Sigmoid colon (tissue), 7 donors: ENCODE measurements around the gene TNS1. TPM values are rescaled to one million over a fixed set of nuclear protein-coding genes. Genes with fewer than 3 reads are reported as not detected.

Source experiments
- DNase-seq: peaks from one replicate; pipeline ENCODE4 v3.0.0-alpha.2; 2019
- H3K27ac ChIP-seq, 4 donors: fragments of 200-600 bp; sonication (generic); one replicate each; pipeline ENCODE4 v1.5.1; 2016 to 2019; ENCODE audit warnings: mild to moderate bottlenecking in 1 of 4
- H3K27me3 ChIP-seq, 3 donors: fragments of 200-600 bp; sonication (generic); one replicate each; pipeline ENCODE4 v1.5.1; 2019; ENCODE audit warnings: mild to moderate bottlenecking in 1 of 3
- H3K36me3 ChIP-seq, 4 donors: fragments of 200-600 bp; sonication (generic); one replicate each; pipeline ENCODE4 v1.5.1; 2016 to 2019
- H3K4me1 ChIP-seq, 4 donors: fragments of 200-600 bp; sonication (generic); one replicate each; pipeline ENCODE4 v1.5.1; 2017 to 2019
- H3K4me3 ChIP-seq, 4 donors: fragments of 200-600 bp; sonication (generic); one replicate each; pipeline ENCODE4 v1.5.1; 2017 to 2019; ENCODE audit warnings: mild to moderate bottlenecking in 2 of 4, moderate library complexity in 1 of 4
- H3K9me3 ChIP-seq, 4 donors: fragments of 200-600 bp in 3 of 4; sonication (generic) in 3 of 4; one replicate each; pipeline versions ENCODE4 v1.5.1 to v1.6.1; 2013 to 2019
- CTCF ChIP-seq, 4 experiments: fragments of 450-650 bp in 3 of 4; fragments of 200-600 bp in 1 of 4; IDR thresholded peaks; one replicate each; pipeline ENCODE4 v1.5.1; 2016 to 2019; ENCODE audit warnings: antibody characterized with exemption in 4 of 4, mild to moderate bottlenecking in 3 of 4, moderate library complexity in 2 of 4
- EP300 ChIP-seq, 4 donors: sonication (generic); formaldehyde crosslinking; IDR thresholded peaks; one replicate each; pipeline ENCODE4 v1.6.1; 2017; ENCODE audit warnings: antibody characterized with exemption in 4 of 4
- POLR2A ChIP-seq, 2 donors: fragments of 450-650 bp; IDR thresholded peaks; one replicate each; pipeline ENCODE4 v1.6.1; 2016; ENCODE audit warnings: antibody characterized with exemption in 2 of 2, mild to moderate bottlenecking in 2 of 2, moderate library complexity in 2 of 2
- POLR2AphosphoS5 ChIP-seq, 4 donors: sonication (generic); formaldehyde crosslinking; IDR thresholded peaks; one replicate each; pipeline ENCODE4 v1.6.1; 2017; ENCODE audit warnings: antibody characterized with exemption in 4 of 4
- whole genome bisulfite sequencing, 2 donors: extraction: QIAGEN DNeasy Blood & Tissue Kit; methylation state at CpG; one replicate each; pipeline ENCODE4 v1.1.7; 2013; 5-methylcytosine and 5-hydroxymethylcytosine counted together
- intact Hi-C: fragments of 100-400 bp; cut with DNase I; formaldehyde crosslinking; loops from one replicate; pipeline ENCODE4 v1.15.1; 2023
- polyA plus RNA-seq, 3 donors: library from polyadenylated mRNA; stranded (reverse); fragments of 200-250 nt; gene quantifications; one replicate each; pipeline ENCODE4 v1.2.3, GENCODE V29; 2013
- total RNA-seq, 4 donors: library from RNA; depleted of rRNA; stranded (reverse); fragments of >200 nt; gene quantifications; one replicate each; pipeline ENCODE4 v1.1.0, GENCODE V29; 2016
- donor health status: healthy with polysubstance abuse.
- donor health status: Bipolar disorder and iron deficiency.
- donor health status: healthy.

TNS1 gene
- total and polyA plus RNA-seq, 7 donors, result 3.7 to 1,607 (median 444) TPM

DNA sequence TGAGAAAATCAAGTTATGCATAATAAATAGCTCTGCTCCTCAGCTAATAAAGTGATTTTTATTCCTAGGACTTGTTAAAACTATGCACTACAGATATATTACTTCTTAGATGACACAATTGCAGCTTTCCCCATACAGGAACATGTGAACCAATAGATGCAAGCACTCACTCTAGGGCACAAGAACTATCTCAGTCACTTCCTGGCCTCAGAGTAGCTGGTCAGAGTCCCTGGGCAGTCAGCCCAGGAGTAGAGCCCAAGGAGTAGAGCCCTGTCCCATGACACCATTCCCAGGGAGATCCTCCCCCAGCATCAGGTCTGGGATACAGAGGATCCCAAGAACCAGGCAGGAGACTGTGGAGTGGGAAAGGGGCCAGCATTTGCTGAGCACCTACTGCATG is 2.7 kb downstream of the TNS1 start:
- no peaks in the 10 kb centered on the region for H3K27me3 ChIP-seq
- no peaks in the 10 kb centered on the region for H3K9me3 ChIP-seq
- peak overlapping the region; percentile 44 to 73 (median 58) for H3K27ac ChIP-seq
- peaks cover 0 to 42% (median 37%) of the 10 kb centered on the region in 4 donors for H3K4me1 ChIP-seq
- H3K4me3 ChIP-seq, result no peak overlapping the region
- TF ChIP-seq POLR2AphosphoS5 (IDR thresholded peaks at IDR 0.05), result peak in 2 of 4 donors; percentile 17 to 41
- no peak for TF ChIP-seq POLR2A (IDR thresholded peaks at IDR 0.05)
- H3K36me3 ChIP-seq, result no peaks in the 10 kb centered on the region
- intact Hi-C loops, result no loop called here
- DNase-seq, result peak; percentile 85

DNA sequence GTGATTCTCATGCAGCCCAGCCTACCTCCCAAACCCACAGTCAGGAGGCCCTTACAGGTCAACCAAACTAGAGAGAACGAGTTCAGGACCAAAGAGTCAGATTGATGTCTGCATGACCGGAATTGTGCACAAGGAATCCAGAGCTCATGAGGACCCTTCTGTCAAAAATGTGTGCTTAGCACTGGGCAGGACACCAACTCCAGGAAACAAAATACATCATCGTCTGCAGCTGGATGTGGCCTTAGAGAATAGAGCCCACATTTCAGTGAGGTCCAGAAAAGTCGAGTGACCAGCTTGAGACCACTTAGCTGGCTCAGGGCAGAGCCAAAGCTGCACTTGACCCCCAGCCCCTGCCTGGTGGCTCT is 3.2 kb downstream of the TNS1 start:
- Histone ChIP-seq H3K36me3 (no peaks in the 10 kb centered on the region), H3K4me3 (no peak overlapping the region), H3K27ac (peak overlapping the region in 3 of 4 donors; percentile 32 to 73 (median 69)), H3K4me1 (peaks cover 0 to 47% (median 43%) of the 10 kb centered on the region in 4 donors), H3K27me3 (no peaks in the 10 kb centered on the region), H3K9me3 (no peaks in the 10 kb centered on the region)
- WGBS, 2 donors, result 64 to 73% methylated on average over 4 of the region's 4 CpGs
- TF ChIP-seq POLR2A (IDR thresholded peaks at IDR 0.05), result no peak
- TF ChIP-seq EP300 (IDR thresholded peaks at IDR 0.05), result no peak
- no peak for TF ChIP-seq CTCF (IDR thresholded peaks at IDR 0.05)
- TF ChIP-seq POLR2AphosphoS5 (IDR thresholded peaks at IDR 0.05), result no peak
- no peak for DNase-seq
- intact Hi-C loops, result no loop called here

DNA sequence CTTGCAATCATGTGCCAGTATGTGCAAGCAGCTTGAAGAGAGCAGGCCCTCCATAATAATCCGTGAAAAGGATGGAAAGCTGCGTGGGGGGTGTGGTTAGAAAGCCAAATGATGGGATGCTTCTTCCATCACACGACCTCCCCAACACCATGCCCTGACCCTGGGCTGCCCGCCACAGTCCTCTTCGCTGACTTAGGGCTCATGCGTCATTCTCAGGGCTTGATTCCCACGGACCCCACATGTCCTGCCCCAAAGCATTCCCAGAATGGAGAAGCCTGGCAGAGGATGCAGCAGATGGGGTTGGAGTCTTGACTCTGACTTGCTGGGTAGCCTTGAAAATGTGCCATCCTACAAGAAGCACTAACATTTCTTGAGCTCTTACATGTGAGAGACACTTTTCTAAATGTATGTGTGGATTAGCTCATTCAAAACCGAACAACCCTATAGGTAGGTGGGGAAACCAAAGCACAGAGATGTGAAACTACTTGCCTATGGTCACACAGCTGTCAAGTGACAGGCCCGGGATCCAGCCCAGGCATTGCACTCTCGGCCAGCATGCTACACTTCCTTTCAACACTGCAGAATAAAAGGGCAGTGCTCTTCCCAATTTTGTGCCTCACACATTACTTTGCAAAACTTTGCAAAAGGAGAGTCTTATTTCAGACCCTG is 3.7 kb downstream of the TNS1 start:
- 76 to 82% methylated on average over 10 of the region's 10 CpGs for WGBS, 2 donors
- intact Hi-C loops, result no loop called here

GRCh38 chr2:217997510-217997909 is 5.3 kb downstream of the TNS1 start:
- TF ChIP-seq CTCF (IDR thresholded peaks at IDR 0.05), result no peak
- no peak for TF ChIP-seq POLR2AphosphoS5 (IDR thresholded peaks at IDR 0.05)
- TF ChIP-seq EP300 (IDR thresholded peaks at IDR 0.05), result no peak
- no peak for TF ChIP-seq POLR2A (IDR thresholded peaks at IDR 0.05)
- no peaks in the 10 kb centered on the region for H3K27me3 ChIP-seq
- no peak for DNase-seq
- no peak overlapping the region for H3K4me3 ChIP-seq
- WGBS, 2 donors, result 76 to 92% methylated on average over 11 of the region's 11 CpGs
- no peaks in the 10 kb centered on the region for H3K9me3 ChIP-seq
- intact Hi-C loops, result no loop called here
- peaks cover 0 to 45% (median 34%) of the 10 kb centered on the region in 4 donors for H3K4me1 ChIP-seq
- H3K36me3 ChIP-seq, result no peaks in the 10 kb centered on the region
- peak overlapping the region in 2 of 4 donors; percentile 1 to 68 for H3K27ac ChIP-seq

More for the DNA sequence above, 3.7 kb downstream of the TNS1 start:
- H3K4me1 ChIP-seq, result peaks cover 0 to 47% (median 45%) of the 10 kb centered on the region in 4 donors
- no peak overlapping the region for H3K4me3 ChIP-seq
- DNase-seq, result no peak
- H3K9me3 ChIP-seq, result no peaks in the 10 kb centered on the region
- peak overlapping the region in 2 of 4 donors; percentile 8 to 73 for H3K27ac ChIP-seq
- no peaks in the 10 kb centered on the region for H3K27me3 ChIP-seq
- TF ChIP-seq POLR2A (IDR thresholded peaks at IDR 0.05), result no peak
- no peak for TF ChIP-seq CTCF (IDR thresholded peaks at IDR 0.05)
- TF ChIP-seq POLR2AphosphoS5 (IDR thresholded peaks at IDR 0.05), result no peak
- TF ChIP-seq EP300 (IDR thresholded peaks at IDR 0.05), result no peak
- no peaks in the 10 kb centered on the region for H3K36me3 ChIP-seq

DNA sequence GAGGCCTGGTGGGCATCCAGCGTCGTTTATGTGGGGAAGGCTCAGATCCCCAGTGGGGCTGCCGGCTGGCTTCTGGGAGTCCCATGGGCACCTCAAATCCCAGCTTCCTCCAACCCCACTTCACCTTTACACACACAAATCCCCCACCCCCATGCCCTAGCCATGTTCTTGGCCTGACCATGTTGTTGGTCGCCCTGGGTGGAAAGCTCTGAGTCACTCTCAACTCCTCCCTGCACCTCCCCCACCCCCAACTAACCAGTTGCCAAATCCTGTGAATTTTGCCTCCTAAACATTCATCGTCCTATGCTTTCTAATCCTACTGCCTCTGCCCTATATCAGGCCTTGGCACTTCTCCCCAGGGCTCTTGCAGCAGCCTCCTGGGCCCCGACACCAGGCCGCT is 6.4 kb downstream of the TNS1 start:
- peak overlapping the region; percentile 39 to 76 (median 64) for H3K27ac ChIP-seq
- TF ChIP-seq POLR2A (IDR thresholded peaks at IDR 0.05) (no peak), POLR2AphosphoS5 (IDR thresholded peaks at IDR 0.05) (no peak), EP300 (IDR thresholded peaks at IDR 0.05) (no peak), CTCF (IDR thresholded peaks at IDR 0.05) (no peak)
- H3K27me3 ChIP-seq, result no peaks in the 10 kb centered on the region
- H3K4me1 ChIP-seq, result peaks cover 0 to 45% (median 32%) of the 10 kb centered on the region in 4 donors
- H3K9me3 ChIP-seq, result no peaks in the 10 kb centered on the region
- H3K4me3 ChIP-seq, result no peak overlapping the region
- WGBS, 2 donors, result 79 to 86% methylated on average over 7 of the region's 7 CpGs
- intact Hi-C loops, result no loop called here
- H3K36me3 ChIP-seq, result no peaks in the 10 kb centered on the region
- no peak for DNase-seq
